ENCODE data around the gene MEGF8.
A peak's percentile ranks its signal among the peaks of the same experiment; 100 is the strongest.

Gene MEGF8

DNA sequence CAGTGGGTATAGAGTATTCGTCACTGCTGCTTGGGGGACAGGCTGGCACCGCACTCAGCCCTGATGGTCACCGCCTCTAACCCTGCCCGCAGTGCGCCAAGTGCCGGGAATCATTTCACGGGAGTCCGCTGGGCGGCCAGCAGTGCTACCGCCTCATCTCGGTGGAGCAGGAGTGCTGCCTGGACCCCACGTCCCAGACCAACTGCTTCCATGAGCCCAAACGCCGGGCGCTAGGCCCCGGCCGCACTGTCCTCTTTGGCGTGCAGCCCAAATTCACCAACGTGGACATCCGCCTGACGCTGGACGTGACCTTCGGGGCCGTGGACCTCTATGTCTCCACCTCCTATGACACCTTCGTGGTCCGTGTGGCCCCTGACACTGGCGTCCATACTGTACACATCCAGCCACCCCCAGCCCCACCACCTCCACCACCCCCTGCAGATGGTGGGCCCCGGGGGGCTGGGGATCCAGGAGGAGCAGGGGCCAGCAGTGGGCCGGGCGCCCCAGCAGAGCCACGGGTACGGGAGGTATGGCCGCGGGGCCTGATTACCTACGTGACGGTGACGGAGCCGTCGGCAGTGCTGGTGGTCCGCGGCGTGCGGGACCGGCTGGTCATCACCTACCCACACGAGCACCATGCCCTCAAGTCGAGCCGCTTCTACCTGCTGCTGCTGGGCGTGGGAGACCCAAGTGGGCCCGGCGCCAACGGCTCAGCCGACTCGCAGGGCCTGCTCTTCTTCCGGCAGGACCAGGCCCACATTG lies 50.2 kb downstream of the MEGF8 start:
- Histone ChIP-seq H3K27ac (no peak overlapping the region), H3K27me3 (replicated peaks) (no peaks in the 10 kb centered on the region), H3K36me3 (replicated peaks) (no peaks in the 10 kb centered on the region), H3K4me3 (ENCODE audit: low read depth, low read length) (no peak overlapping the region)
- TF ChIP-seq, protein P1, sequence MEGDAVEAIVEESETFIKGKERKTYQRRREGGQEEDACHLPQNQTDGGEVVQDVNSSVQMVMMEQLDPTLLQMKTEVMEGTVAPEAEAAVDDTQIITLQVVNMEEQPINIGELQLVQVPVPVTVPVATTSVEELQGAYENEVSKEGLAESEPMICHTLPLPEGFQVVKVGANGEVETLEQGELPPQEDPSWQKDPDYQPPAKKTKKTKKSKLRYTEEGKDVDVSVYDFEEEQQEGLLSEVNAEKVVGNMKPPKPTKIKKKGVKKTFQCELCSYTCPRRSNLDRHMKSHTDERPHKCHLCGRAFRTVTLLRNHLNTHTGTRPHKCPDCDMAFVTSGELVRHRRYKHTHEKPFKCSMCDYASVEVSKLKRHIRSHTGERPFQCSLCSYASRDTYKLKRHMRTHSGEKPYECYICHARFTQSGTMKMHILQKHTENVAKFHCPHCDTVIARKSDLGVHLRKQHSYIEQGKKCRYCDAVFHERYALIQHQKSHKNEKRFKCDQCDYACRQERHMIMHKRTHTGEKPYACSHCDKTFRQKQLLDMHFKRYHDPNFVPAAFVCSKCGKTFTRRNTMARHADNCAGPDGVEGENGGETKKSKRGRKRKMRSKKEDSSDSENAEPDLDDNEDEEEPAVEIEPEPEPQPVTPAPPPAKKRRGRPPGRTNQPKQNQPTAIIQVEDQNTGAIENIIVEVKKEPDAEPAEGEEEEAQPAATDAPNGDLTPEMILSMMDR (IDR thresholded peaks at IDR 0.05; ENCODE audit: low read depth, low read length, missing control alignments): no peak
- in situ Hi-C loops (cut with HindIII; ENCODE audit: low pct_ligation_motif_present, low sequenced_read_pairs): no loop called here
- DNase-seq: no peak

DNA sequence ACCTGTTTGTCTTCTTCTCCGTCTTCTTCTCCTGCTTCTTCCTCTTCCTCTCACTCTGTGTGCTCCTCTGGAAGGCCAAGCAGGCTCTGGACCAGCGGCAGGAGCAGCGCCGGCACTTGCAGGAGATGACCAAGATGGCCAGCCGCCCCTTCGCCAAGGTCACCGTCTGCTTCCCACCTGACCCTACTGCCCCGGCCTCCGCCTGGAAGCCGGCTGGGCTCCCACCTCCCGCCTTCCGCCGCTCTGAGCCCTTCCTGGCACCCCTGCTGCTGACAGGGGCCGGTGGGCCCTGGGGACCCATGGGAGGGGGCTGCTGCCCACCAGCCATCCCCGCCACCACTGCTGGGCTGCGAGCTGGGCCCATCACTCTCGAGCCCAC lies 50.7 kb downstream of the MEGF8 start:
- in situ Hi-C loops (cut with HindIII; ENCODE audit: low pct_ligation_motif_present, low sequenced_read_pairs): no loop called here
- TF ChIP-seq, protein P1 (IDR thresholded peaks at IDR 0.05; ENCODE audit: low read depth, low read length, missing control alignments): no peak
- Histone ChIP-seq H3K27ac (no peak overlapping the region), H3K4me3 (ENCODE audit: low read depth, low read length) (no peak overlapping the region), H3K27me3 (replicated peaks) (no peaks in the 10 kb centered on the region), H3K36me3 (replicated peaks) (no peaks in the 10 kb centered on the region)
- DNase-seq: no peak

DNA sequence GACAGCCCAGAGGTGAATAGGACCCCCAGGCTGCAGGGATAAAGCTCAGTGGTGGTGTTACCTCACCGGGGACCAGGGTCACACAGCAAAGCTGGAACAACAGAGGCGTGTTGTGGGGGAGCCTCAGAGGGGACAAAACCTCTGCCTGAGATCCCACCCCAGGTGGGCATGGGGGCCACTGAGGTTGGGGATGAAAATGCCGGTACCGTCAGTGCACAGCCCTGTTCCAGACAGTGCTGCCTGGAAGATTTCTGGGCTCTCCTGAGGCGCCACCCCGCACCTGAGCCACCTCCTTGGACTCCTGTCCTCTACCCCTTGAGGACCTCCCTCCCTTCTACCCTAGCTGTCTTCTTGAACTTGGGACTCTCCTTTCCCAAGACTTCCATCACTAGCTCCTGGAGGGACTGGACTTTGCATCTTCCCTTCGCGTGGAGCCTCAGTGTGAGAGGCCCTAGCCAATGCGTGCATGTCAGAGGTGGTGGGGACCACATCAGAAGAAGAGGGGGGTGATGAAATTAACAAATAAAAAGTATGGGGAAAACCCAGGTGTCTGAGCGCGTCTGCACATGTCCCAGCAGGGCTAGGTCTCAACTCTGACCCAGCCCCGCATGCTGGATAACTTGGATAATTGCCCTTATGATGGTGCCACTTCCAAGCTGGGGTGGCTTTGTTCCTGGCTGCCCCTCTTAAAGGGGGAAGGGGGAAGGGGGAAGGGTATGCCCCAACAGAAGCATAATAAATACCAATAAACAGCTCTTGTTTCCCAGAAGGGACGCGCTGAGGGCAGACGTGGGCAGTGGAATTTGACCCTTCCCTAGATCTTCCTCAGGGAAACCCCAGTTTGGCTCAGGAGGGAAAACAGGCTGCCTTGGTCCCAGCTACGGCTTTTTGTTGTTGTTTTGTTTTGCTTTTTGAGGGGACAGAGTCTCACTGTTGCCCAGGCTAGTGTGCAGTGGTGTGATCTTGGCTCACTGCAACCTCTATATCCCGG lies 53.1 kb downstream of the MEGF8 start:
- DNase-seq: no peak
- H3K27ac ChIP-seq: no peak overlapping the region
- in situ Hi-C loops (cut with HindIII; ENCODE audit: low pct_ligation_motif_present, low sequenced_read_pairs): no loop called here
- no peaks in the 10 kb centered on the region for H3K36me3 ChIP-seq (replicated peaks)
- H3K4me3 ChIP-seq (ENCODE audit: low read depth, low read length): no peak overlapping the region
- TF ChIP-seq, protein P1 (IDR thresholded peaks at IDR 0.05; ENCODE audit: low read depth, low read length, missing control alignments): no peak
- no peaks in the 10 kb centered on the region for H3K27me3 ChIP-seq (replicated peaks)

DNA sequence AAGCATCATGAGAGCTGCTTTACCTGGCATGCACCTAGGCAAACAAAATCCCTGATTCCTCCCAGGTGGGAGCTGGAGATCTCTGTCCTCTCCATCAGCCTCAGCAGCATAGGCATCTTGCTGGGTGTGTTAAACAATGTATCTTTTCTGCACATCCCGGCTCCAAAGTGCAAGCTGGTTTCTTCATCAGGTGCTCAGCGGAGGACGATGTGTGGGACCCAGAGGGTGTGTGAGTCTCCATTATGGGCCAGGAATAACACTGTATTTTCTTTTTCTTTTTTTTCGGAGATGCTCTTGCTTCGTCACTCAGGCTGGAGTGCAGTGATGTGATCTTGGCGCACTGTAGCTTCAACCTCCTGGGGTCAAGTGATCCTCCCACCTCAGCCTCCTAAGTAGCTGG lies 54.7 kb downstream of the MEGF8 start:
- no peak overlapping the region for H3K4me3 ChIP-seq (ENCODE audit: low read depth, low read length)
- H3K36me3 ChIP-seq (replicated peaks): no peaks in the 10 kb centered on the region
- in situ Hi-C loops (cut with HindIII; ENCODE audit: low pct_ligation_motif_present, low sequenced_read_pairs): no loop called here
- TF ChIP-seq, protein P1 (IDR thresholded peaks at IDR 0.05; ENCODE audit: low read depth, low read length, missing control alignments): no peak
- H3K27ac ChIP-seq: no peak overlapping the region
- no peaks in the 10 kb centered on the region for H3K27me3 ChIP-seq (replicated peaks)
- no peak for DNase-seq

DNA sequence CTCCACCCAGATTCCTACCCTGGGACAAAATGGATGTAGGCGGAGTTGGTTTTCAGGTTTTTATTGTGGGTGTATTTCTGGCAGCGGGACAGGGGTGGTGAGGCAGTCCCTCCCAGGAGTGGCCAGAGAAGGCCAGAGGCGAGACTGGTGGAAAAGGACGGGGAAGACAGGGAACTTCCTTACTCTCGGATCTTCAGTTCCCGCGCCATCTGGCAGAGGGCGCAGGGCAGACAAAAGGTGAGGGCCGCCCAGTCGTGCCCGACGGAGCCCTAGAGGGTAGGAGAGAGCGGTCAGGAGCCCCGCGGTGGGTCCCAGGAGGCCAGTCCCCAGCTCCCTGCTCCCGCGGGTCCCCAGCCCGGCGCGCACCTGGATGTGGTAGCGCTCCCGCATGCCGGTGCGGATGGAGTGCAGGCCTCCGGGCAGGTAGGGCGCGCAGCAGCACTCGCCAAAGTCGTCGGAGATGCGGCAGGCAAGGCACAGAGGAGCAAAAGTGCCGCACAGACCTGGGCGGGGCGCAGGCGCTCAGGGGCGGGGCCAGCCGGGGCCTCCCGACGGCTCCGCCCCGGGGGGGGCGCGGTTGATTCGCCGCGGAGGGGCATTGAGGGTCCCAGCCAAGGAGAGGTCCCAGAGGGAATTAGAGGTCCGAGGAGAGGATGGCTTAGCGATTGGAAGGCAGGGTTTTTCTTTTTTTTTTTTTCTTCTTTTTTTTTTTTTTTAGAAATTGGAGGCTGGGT lies 61.7 kb downstream of the MEGF8 start:
- in situ Hi-C loops (cut with HindIII; ENCODE audit: low pct_ligation_motif_present, low sequenced_read_pairs): no loop called here
- Histone ChIP-seq H3K27me3 (replicated peaks) (peaks cover 15% of the 10 kb centered on the region), H3K27ac (no peak overlapping the region), H3K36me3 (replicated peaks) (no peaks in the 10 kb centered on the region), H3K4me3 (ENCODE audit: low read depth, low read length) (peak overlapping the region; percentile 45)
- TF ChIP-seq, protein P1 (IDR thresholded peaks at IDR 0.05; ENCODE audit: low read depth, low read length, missing control alignments): peak; percentile 70
- peak; percentile 26 for DNase-seq

All from brain microvascular endothelial cell (primary cell).